ENCODE data around the gene RNF135.
"Not testable (repeated sequence)": the region's sequence is repeated elsewhere in the genome, so short reads cannot be mapped to it uniquely, and the experiment has no call there.

The RNF135 gene

GRCh38 chr17:30970831-30971567 is at the start of gene RNF135:
Gene RNF135, plus strand, starts transcription at chr17:30971039. Its CDS starts 35 bp downstream, at chr17:30971074.
- Mint-ChIP-seq H3K36me3 (ENCODE audit: insufficient read depth) (peaks cover 11% of the 10 kb centered on the region), H3K27ac (ENCODE audit: low read depth) (peak within 1 kb of the TSS; percentile 98), H3K27me3 (no peaks in the 10 kb centered on the region), H3K9me3 (no peaks in the 10 kb centered on the region), H3K4me1 (peaks cover 36% of the 10 kb centered on the region), H3K4me3 (peak within 1 kb of the TSS; percentile 96)
- DNase-seq (ENCODE audit: low spot score in 2 of 2): peak; percentile 27 to 44
- ATAC-seq (replicated peaks; ENCODE audit: extremely low read depth, poor library complexity, severe bottlenecking): peak; percentile 65

DNA sequence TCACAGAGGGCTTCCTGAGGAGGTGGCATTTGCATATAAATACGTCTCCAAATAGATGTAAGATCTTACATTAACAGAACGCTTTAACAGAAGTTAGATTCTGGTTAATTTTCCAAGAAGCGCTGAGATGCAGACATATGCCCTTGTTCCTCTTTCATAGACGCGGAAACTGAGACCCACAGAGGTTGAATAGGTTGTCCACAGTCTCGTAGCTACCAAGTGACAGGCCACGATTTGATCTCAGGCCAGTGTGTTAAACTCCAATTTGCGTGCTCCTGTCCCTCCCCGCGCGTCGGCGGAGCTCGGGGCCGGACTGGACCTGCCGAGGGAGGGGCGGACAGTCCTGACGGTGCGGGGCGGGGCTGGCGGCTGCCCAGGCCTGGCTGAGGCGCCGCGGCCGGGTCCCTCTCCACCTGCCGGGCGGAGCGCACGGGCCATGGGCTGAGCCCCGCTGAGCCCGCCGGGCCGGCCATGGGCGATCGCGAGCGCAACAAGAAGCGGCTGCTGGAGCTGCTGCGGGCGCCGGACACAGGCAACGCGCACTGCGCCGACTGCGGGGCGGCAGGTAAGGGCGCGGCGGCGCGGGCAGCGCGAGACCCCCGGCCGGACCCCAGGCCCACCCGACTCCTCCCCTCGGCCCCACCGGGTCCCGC is 49.2 kb upstream of the RNF135 start, which contains the start of gene ADAP2:
Gene ADAP2 (plus strand): TSS at position 402 of the 653 bp plus-strand sequence. CDS start 70 bp downstream, at position 472.
- H3K36me3 Mint-ChIP-seq (ENCODE audit: insufficient read depth): peaks cover 5% of the 10 kb centered on the region

DNA sequence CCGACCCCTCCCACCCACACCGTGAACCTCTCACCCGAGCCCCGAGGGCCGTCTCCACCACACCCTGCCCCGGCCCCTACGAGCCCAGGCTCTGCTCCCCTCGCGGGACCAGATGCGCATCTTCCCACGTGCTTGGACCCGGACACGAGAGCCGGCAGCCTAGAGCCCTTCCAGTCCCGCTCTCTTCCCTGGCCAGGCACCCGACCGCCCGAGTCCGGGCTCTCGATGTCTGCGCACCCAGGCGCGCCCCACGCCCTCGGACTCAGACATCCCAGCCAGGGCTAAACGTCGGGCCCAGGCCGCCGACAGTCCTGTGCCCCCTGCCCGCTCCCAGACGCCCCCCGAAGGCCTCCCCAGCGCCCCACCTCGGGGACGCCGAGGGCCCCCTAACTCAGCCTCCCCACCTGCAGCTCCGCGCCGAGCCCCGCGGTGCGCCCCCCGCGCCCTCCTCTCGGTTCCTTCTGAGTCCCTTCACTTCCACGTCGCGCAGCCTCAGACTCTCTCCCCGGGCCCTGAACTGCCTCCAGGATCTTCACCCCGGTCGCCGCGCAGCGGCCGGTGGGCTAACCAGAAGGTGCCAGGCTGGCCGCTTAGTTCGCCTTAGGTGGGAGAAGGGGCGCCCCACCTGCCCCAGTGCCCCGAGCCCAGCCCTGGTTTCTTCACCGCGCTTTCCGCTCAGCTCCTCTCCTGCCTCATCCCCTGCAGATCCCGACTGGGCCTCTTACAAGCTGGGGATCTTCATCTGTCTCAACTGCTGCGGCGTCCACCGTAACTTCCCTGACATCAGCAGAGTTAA is 48.4 kb upstream of the RNF135 start:
- Mint-ChIP-seq H3K4me3 (peak overlapping the region; percentile 70), H3K27me3 (peaks cover 72% of the 10 kb centered on the region), H3K4me1 (peaks cover 17% of the 10 kb centered on the region), H3K9me3 (no peaks in the 10 kb centered on the region), H3K27ac (ENCODE audit: low read depth) (no peak overlapping the region), H3K36me3 (ENCODE audit: insufficient read depth) (peaks cover 5% of the 10 kb centered on the region)
- ATAC-seq (replicated peaks; ENCODE audit: extremely low read depth, poor library complexity, severe bottlenecking): no peak
- no peak for DNase-seq (ENCODE audit: low spot score in 2 of 2)

More for the DNA sequence above, 49.2 kb upstream of the RNF135 start, which contains the start of gene ADAP2:
- Mint-ChIP-seq H3K27ac (ENCODE audit: low read depth) (no peak within 1 kb of the TSS), H3K27me3 (peaks cover 65% of the 10 kb centered on the region), H3K4me1 (peaks cover 17% of the 10 kb centered on the region), H3K4me3 (peak within 1 kb of the TSS; percentile 70), H3K9me3 (no peaks in the 10 kb centered on the region)
- DNase-seq (ENCODE audit: low spot score in 2 of 2) (no peak), ATAC-seq (replicated peaks; ENCODE audit: extremely low read depth, poor library complexity, severe bottlenecking) (no peak)

DNA sequence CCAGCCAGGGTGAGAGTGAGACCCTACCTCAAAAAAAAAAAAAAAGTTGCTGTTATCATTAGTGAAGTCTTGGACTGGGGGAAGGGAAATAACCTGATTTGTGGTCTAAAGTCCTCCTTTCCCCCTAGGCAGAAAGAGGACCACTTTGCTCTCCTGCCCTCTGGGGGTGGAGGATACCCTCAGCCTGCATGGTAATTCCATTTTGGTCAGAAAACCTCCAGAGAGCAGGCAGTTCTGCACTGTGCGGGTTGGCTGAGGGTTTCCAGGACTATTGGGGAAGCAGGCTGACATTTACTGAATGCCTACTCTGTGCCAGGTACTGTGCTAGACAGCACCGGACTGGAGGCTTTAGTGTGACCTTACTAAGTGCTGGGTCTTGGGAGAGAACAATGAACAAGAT is 46.5 kb upstream of the RNF135 start:
- no peak overlapping the region for H3K4me3 Mint-ChIP-seq
- H3K27me3 Mint-ChIP-seq: peaks cover 75% of the 10 kb centered on the region
- no peak overlapping the region for H3K27ac Mint-ChIP-seq (ENCODE audit: low read depth)
- no peaks in the 10 kb centered on the region for H3K9me3 Mint-ChIP-seq
- ATAC-seq (replicated peaks; ENCODE audit: extremely low read depth, poor library complexity, severe bottlenecking) (no peak), DNase-seq (ENCODE audit: low spot score in 2 of 2) (no peak)
- H3K36me3 Mint-ChIP-seq (ENCODE audit: insufficient read depth): peaks cover 5% of the 10 kb centered on the region
- peaks cover 17% of the 10 kb centered on the region for H3K4me1 Mint-ChIP-seq

DNA sequence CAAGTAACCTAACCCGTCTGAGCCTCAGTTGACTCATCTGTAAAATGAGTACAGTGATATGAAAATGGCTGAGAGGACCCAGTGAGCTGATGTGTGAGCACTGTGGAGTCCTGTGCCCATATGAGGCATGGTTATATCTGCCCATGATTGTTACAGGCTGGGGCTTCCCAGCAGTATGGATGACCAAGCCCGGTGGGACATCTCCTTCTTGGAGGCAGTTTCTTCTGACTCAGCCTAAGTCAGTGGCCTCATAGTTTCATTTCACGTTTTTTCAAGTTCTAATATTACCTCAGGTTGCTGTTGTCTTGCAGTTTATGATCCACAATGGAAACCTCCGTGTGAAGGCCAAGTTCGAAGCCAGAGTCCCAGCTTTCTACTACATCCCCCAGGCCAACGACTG is 44.3 kb upstream of the RNF135 start:
- no peak overlapping the region for H3K27ac Mint-ChIP-seq (ENCODE audit: low read depth)
- DNase-seq (ENCODE audit: low spot score in 2 of 2): no peak
- ATAC-seq (replicated peaks; ENCODE audit: extremely low read depth, poor library complexity, severe bottlenecking): no peak

GRCh38 chr17:30927756-30928155 is 43.1 kb upstream of the RNF135 start:
- Mint-ChIP-seq H3K27me3 (peaks cover 47% of the 10 kb centered on the region), H3K9me3 (no peaks in the 10 kb centered on the region), H3K4me1 (peaks cover 3% of the 10 kb centered on the region), H3K27ac (ENCODE audit: low read depth) (no peak overlapping the region), H3K36me3 (ENCODE audit: insufficient read depth) (peaks cover 5% of the 10 kb centered on the region), H3K4me3 (no peak overlapping the region)
- no peak for ATAC-seq (replicated peaks; ENCODE audit: extremely low read depth, poor library complexity, severe bottlenecking)
- DNase-seq (ENCODE audit: low spot score in 2 of 2): no peak

More for the DNA sequence above, 44.3 kb upstream of the RNF135 start:
- no peak overlapping the region for H3K4me3 Mint-ChIP-seq
- peaks cover 5% of the 10 kb centered on the region for H3K36me3 Mint-ChIP-seq (ENCODE audit: insufficient read depth)
- no peaks in the 10 kb centered on the region for H3K9me3 Mint-ChIP-seq
- H3K27me3 Mint-ChIP-seq: peaks cover 59% of the 10 kb centered on the region
- peaks cover 8% of the 10 kb centered on the region for H3K4me1 Mint-ChIP-seq

DNA sequence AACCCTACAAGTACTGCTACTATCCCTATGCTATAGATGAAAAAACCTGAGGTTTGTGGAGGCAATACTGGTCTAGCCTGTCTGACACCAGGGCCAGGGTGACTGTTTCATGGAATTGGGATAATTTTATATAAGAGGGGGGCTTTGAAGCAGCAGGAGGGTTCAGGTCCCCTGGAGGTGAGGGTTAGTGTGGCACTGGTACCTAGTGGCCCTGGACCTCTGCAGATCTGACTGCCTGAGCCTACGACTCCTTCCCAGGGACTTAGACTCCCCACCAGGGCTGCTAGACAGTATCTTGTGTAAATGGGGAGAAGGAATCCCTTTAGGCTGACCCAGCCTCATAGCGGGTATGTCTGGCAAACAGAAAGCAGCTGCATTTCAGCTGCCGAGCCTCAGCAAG is 42.3 kb upstream of the RNF135 start:
- no peak overlapping the region for H3K4me3 Mint-ChIP-seq
- no peak for DNase-seq (ENCODE audit: low spot score in 2 of 2)
- H3K27ac Mint-ChIP-seq (ENCODE audit: low read depth): no peak overlapping the region
- peaks cover 40% of the 10 kb centered on the region for H3K27me3 Mint-ChIP-seq
- peaks cover 5% of the 10 kb centered on the region for H3K36me3 Mint-ChIP-seq (ENCODE audit: insufficient read depth)
- ATAC-seq (replicated peaks; ENCODE audit: extremely low read depth, poor library complexity, severe bottlenecking): no peak
- no peaks in the 10 kb centered on the region for H3K4me1 Mint-ChIP-seq
- H3K9me3 Mint-ChIP-seq: no peaks in the 10 kb centered on the region

GRCh38 chr17:30929081-30929633 is 41.7 kb upstream of the RNF135 start:
- DNase-seq (ENCODE audit: low spot score in 2 of 2) (no peak), ATAC-seq (replicated peaks; ENCODE audit: extremely low read depth, poor library complexity, severe bottlenecking) (no peak)
- H3K27me3 Mint-ChIP-seq: peaks cover 34% of the 10 kb centered on the region
- H3K4me3 Mint-ChIP-seq: no peak overlapping the region
- no peaks in the 10 kb centered on the region for H3K9me3 Mint-ChIP-seq
- peaks cover 3% of the 10 kb centered on the region for H3K36me3 Mint-ChIP-seq (ENCODE audit: insufficient read depth)
- H3K4me1 Mint-ChIP-seq: no peaks in the 10 kb centered on the region
- H3K27ac Mint-ChIP-seq (ENCODE audit: low read depth): no peak overlapping the region

DNA sequence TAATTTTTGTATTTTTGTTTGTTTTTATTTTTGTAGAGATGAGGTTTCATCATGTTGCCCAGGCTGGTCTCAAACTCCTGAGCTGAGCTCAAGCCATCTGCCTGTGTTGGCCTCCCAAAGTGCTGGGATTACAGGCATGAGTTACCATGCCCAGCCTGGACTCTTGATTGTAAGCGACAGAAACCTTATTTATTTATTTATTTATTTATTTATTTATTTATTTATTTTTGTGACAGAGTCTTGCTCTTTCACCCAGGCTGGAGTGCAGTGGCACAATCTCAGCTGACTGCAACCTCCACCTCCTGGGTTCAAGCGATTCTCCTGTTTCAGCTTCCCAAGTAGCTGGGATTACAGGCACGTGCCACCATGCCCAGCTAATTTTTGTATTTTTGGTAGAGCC is 41.0 kb upstream of the RNF135 start:
- H3K27ac Mint-ChIP-seq (ENCODE audit: low read depth); H3K9me3 Mint-ChIP-seq; ATAC-seq (replicated peaks; ENCODE audit: extremely low read depth, poor library complexity, severe bottlenecking); DNase-seq (ENCODE audit: low spot score in 2 of 2); H3K4me3 Mint-ChIP-seq; H3K36me3 Mint-ChIP-seq (ENCODE audit: insufficient read depth); H3K4me1 Mint-ChIP-seq: not testable (repeated sequence)
- H3K27me3 Mint-ChIP-seq: peaks cover 29% of the 10 kb centered on the region

DNA sequence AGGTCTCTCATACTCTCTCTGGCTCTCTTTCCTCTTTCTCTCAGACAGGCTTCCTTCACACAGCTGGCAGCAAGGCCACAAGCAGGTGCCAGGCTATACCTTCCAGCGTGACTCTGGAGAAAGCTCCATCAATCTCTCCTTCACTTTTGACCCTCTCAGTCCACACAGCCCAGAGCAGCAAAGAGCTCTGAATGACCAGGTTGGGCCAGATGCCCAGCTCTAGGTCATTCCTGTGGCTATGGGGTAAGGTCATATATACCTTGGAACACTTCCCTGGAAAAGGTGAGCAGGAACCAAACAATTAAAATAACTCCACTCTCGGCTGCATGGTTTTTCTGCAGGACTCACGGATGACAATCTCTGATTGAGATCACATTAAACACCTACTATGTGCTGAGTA is 40.3 kb upstream of the RNF135 start:
- no peak overlapping the region for H3K27ac Mint-ChIP-seq (ENCODE audit: low read depth)
- no peak overlapping the region for H3K4me3 Mint-ChIP-seq
- H3K4me1 Mint-ChIP-seq: no peaks in the 10 kb centered on the region
- no peak for DNase-seq (ENCODE audit: low spot score in 2 of 2)
- ATAC-seq (replicated peaks; ENCODE audit: extremely low read depth, poor library complexity, severe bottlenecking): no peak
- H3K9me3 Mint-ChIP-seq: no peaks in the 10 kb centered on the region
- H3K36me3 Mint-ChIP-seq (ENCODE audit: insufficient read depth): no peaks in the 10 kb centered on the region
- H3K27me3 Mint-ChIP-seq: peaks cover 22% of the 10 kb centered on the region

DNA sequence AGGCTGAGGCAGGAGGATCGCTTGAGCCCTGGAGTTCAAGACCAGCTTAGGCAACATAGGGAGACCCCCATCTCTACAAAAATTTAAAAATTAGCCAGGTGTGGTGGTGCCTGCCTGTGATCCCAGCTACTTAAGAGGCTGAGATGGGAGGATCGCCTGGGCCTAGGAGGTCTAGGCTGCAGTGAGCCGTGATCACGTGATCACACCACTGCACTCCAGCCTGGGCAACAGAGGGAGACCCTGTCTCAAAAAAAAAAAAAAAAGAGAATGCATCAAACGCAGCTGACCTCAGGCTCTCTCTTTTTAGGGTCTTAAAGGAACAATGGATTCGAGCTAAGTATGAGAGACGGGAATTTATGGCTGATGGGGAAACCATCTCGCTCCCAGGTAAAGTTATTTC is 39.3 kb upstream of the RNF135 start:
- H3K4me1 Mint-ChIP-seq; H3K9me3 Mint-ChIP-seq; H3K4me3 Mint-ChIP-seq; H3K36me3 Mint-ChIP-seq (ENCODE audit: insufficient read depth); DNase-seq (ENCODE audit: low spot score in 2 of 2); H3K27ac Mint-ChIP-seq (ENCODE audit: low read depth); ATAC-seq (replicated peaks; ENCODE audit: extremely low read depth, poor library complexity, severe bottlenecking): not testable (repeated sequence)
- peaks cover 11% of the 10 kb centered on the region for H3K27me3 Mint-ChIP-seq

GRCh38 chr17:30933966-30934365 is 36.9 kb upstream of the RNF135 start:
- Mint-ChIP-seq H3K4me1 (no peaks in the 10 kb centered on the region), H3K27me3 (no peaks in the 10 kb centered on the region), H3K27ac (ENCODE audit: low read depth) (no peak overlapping the region), H3K9me3 (no peaks in the 10 kb centered on the region), H3K4me3 (no peak overlapping the region), H3K36me3 (ENCODE audit: insufficient read depth) (no peaks in the 10 kb centered on the region)
- no peak for DNase-seq (ENCODE audit: low spot score in 2 of 2)
- no peak for ATAC-seq (replicated peaks; ENCODE audit: extremely low read depth, poor library complexity, severe bottlenecking)

All from central memory CD8-positive, alpha-beta T cell (primary cell).